IPS-20b (cell line): ENCODE measurements around the gene NDNF.

Experiments
- H3K27ac ChIP-seq: one replicate; pipeline ENCODE4 v1.5.1; 2013; ENCODE audit warnings: low read length
- H3K27me3 ChIP-seq: 2 replicates; pipeline ENCODE4 v1.6.1; 2013; ENCODE audit warnings: mild to moderate bottlenecking, low read length, inconsistent platforms; ENCODE audit not compliant: insufficient read depth
- H3K36me3 ChIP-seq: 2 replicates; pipeline ENCODE4 v1.6.1; 2013; ENCODE audit warnings: low read depth, mild to moderate bottlenecking, inconsistent platforms, low read length, moderate library complexity; ENCODE audit not compliant: insufficient read depth
- H3K4me1 ChIP-seq: 2 replicates; pipeline ENCODE4 v1.6.1; 2013; ENCODE audit warnings: mild to moderate bottlenecking, control low read depth, inconsistent platforms, low read length, moderate library complexity; ENCODE audit not compliant: insufficient read depth
- H3K4me3 ChIP-seq: 2 replicates; pipeline ENCODE4 v1.5.1; 2013; ENCODE audit warnings: mild to moderate bottlenecking, low read length, inconsistent platforms
- H3K9ac ChIP-seq: 2 replicates; pipeline ENCODE4 v1.6.1; 2013; ENCODE audit warnings: low read depth, mild to moderate bottlenecking, inconsistent platforms, low read length, moderate library complexity
- H3K9me3 ChIP-seq: 2 replicates; pipeline ENCODE4 v1.6.1; 2013; ENCODE audit warnings: mild to moderate bottlenecking, low read depth, low read length, inconsistent platforms; ENCODE audit not compliant: insufficient read depth

The NDNF gene

DNA sequence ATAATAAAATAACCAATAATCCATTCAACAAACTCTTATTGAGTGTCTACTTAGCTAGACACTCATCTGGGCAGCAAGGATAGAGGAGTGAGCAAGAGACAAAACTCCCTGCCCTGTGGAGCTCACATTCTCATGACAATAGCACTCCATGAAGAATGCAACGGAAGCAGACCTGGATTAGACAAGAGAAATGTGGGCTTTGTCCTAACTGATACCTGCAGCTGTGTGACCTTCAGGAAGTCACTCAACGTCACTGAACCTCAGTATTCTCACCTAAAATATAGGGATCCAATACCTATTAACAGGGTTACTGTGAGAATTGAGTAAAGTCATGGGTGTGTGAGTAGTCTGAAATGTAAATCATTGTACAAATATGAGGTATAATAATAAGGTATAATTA is 61.2 kb downstream of the NDNF start:
- H3K9me3 ChIP-seq, result no peaks in the 10 kb centered on the region
- no peaks in the 10 kb centered on the region for H3K27me3 ChIP-seq
- no peak overlapping the region for H3K9ac ChIP-seq
- H3K27ac ChIP-seq, result no peak overlapping the region
- H3K4me3 ChIP-seq, result no peak overlapping the region
- H3K4me1 ChIP-seq, result peaks cover 30% of the 10 kb centered on the region
- H3K36me3 ChIP-seq, result no peaks in the 10 kb centered on the region

- Histone ChIP-seq H3K27ac (no peak overlapping the region), H3K9ac (no peak overlapping the region), H3K36me3 (no peaks in the 10 kb centered on the region), H3K4me1 (peaks cover 30% of the 10 kb centered on the region), H3K4me3 (no peak overlapping the region), H3K9me3 (no peaks in the 10 kb centered on the region), H3K27me3 (no peaks in the 10 kb centered on the region)
Measured at GRCh38 chr4:121009578-121010478, 62.5 kb downstream of the NDNF start.

- peaks cover 30% of the 10 kb centered on the region for H3K4me1 ChIP-seq
- no peak overlapping the region for H3K4me3 ChIP-seq
- no peak overlapping the region for H3K9ac ChIP-seq
- H3K36me3 ChIP-seq, result no peaks in the 10 kb centered on the region
- H3K9me3 ChIP-seq, result peaks cover 3% of the 10 kb centered on the region; the same call in 1 of the 2 replicates
- no peaks in the 10 kb centered on the region for H3K27me3 ChIP-seq
- no peak overlapping the region for H3K27ac ChIP-seq
Measured at GRCh38 chr4:121007660-121008059, 64.7 kb downstream of the NDNF start.

DNA sequence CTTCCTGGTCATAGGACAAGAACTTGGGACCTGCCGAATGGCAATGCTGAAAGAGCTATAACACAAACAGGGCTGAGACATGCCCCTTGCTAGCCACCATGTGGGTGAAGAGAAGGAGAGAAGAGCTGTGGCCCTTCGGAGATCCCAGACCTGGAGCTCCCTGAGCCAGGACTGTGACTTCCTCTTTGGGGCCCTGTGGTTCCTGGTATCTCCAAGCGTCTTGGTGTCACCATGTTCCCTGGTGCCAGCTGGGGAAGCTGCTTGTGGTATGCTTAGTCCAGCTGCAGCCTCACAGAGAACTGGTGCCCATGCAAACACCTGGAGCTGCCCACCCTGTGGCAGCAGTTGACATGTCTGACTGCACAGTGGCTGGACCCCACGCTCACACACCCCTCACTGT is 68.5 kb downstream of the NDNF start:
- H3K4me3 ChIP-seq, result no peak overlapping the region
- peaks cover 3% of the 10 kb centered on the region; the same call in 1 of the 2 replicates for H3K9me3 ChIP-seq
- no peaks in the 10 kb centered on the region for H3K4me1 ChIP-seq
- no peak overlapping the region for H3K9ac ChIP-seq
- H3K27ac ChIP-seq, result no peak overlapping the region
- H3K36me3 ChIP-seq, result no peaks in the 10 kb centered on the region
- no peaks in the 10 kb centered on the region for H3K27me3 ChIP-seq

DNA sequence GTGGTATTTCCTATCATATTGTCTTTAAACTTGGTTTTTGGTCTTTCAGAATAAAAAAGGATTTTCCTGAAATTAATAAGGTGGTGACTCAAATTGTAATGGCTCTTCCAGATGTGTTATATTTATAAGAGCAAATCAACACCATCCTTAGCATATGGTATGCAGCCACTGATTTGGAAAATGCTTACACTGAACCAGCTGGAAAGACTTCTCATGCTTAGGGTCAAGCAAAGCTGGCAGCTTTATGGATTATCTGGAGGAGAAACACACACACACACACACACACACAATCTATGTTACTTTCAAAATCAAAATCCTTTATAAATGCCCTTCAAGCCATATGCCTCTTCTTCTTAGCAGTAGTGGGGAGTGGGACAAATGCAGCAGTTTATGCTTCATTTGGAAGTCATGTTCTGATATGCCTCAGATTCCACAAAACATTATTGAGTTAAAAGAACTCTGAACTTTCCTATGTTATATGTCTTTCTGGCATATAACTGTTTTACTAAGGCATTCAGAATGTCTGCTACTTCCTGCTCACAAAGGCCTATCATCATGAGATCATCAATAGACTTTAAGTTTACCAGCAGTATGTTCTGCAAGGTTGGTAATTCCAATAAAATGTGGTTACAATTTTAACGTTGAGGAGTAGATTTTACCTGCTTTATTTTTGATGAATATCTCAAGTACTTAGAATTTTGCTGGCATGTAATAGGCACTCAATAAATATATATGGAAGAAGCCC is 76.9 kb downstream of the NDNF start:
- Histone ChIP-seq H3K27me3 (no peaks in the 10 kb centered on the region), H3K4me1 (peaks cover 6% of the 10 kb centered on the region; the same call in 1 of the 2 replicates), H3K9ac (no peak overlapping the region), H3K9me3 (no peaks in the 10 kb centered on the region; the same call in 1 of the 2 replicates), H3K27ac (no peak overlapping the region), H3K36me3 (no peaks in the 10 kb centered on the region), H3K4me3 (no peak overlapping the region)

DNA sequence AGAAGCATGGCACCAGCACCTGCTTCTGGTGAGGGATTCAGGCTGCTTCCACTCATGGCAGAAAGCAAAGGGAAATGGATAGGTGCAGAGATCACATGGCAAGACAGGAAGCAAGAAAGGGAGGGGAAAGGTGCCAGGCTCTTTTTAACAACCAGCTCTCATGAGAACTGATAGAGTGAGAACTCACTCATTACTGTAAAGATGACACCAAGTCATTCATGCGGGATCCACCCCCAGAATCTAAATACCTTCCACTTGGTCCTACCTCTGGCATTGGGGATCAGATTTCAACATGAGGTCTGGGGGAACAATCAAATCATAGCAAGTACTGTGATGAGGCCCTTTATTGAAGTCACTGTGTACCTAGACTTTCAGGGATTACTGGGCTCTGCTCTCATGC is 77.8 kb downstream of the NDNF start:
- peaks cover 6% of the 10 kb centered on the region; the same call in 1 of the 2 replicates for H3K4me1 ChIP-seq
- H3K27me3 ChIP-seq, result no peaks in the 10 kb centered on the region
- H3K9me3 ChIP-seq, result no peaks in the 10 kb centered on the region; the same call in 1 of the 2 replicates
- H3K9ac ChIP-seq, result no peak overlapping the region
- H3K36me3 ChIP-seq, result no peaks in the 10 kb centered on the region
- H3K27ac ChIP-seq, result no peak overlapping the region
- no peak overlapping the region for H3K4me3 ChIP-seq

GRCh38 chr4:120991885-120992284 is 80.5 kb downstream of the NDNF start:
- Histone ChIP-seq H3K4me1 (peaks cover 6% of the 10 kb centered on the region; the same call in 1 of the 2 replicates), H3K9me3 (no peaks in the 10 kb centered on the region; the same call in 1 of the 2 replicates), H3K27me3 (no peaks in the 10 kb centered on the region), H3K36me3 (no peaks in the 10 kb centered on the region), H3K9ac (no peak overlapping the region), H3K27ac (no peak overlapping the region), H3K4me3 (no peak overlapping the region)

- Histone ChIP-seq H3K27ac (no peak overlapping the region), H3K9ac (no peak overlapping the region), H3K4me3 (no peak overlapping the region), H3K27me3 (no peaks in the 10 kb centered on the region), H3K9me3 (no peaks in the 10 kb centered on the region; the same call in 1 of the 2 replicates), H3K36me3 (no peaks in the 10 kb centered on the region), H3K4me1 (peaks cover 6% of the 10 kb centered on the region; the same call in 1 of the 2 replicates)
Measured at GRCh38 chr4:120990246-120990645, 82.1 kb downstream of the NDNF start.
